Activated CD4-positive, alpha-beta T cell treated with anti-CD3 and anti-CD28 coated beads for 1 hour (primary cell): ENCODE results near the gene RNF167.

Experiments
- DNase-seq: peaks from one replicate; pipeline ENCODE4 v3.0.0-alpha.2; 2020

Gene RNF167

GRCh38 chr17:4939796-4940554 lies at the start of gene RNF167, which contains the start of gene SLC25A11:
Gene RNF167, plus strand, starts transcription at chr17:4940268. Its CDS starts 642 bp downstream, at chr17:4940910.
Gene SLC25A11, minus strand, starts transcription at chr17:4940046. Its CDS starts 136 bp downstream, at chr17:4939910.
- peak; percentile 94 for DNase-seq

- no peak for DNase-seq
Observed at GRCh38 chr17:4891411-4892410, 48.4 kb upstream of the RNF167 start.

GRCh38 chr17:4892499-4893221 lies 47.4 kb upstream of the RNF167 start:
- no peak for DNase-seq

- DNase-seq: no peak
Observed at GRCh38 chr17:4893272-4893671, 46.8 kb upstream of the RNF167 start.

DNA sequence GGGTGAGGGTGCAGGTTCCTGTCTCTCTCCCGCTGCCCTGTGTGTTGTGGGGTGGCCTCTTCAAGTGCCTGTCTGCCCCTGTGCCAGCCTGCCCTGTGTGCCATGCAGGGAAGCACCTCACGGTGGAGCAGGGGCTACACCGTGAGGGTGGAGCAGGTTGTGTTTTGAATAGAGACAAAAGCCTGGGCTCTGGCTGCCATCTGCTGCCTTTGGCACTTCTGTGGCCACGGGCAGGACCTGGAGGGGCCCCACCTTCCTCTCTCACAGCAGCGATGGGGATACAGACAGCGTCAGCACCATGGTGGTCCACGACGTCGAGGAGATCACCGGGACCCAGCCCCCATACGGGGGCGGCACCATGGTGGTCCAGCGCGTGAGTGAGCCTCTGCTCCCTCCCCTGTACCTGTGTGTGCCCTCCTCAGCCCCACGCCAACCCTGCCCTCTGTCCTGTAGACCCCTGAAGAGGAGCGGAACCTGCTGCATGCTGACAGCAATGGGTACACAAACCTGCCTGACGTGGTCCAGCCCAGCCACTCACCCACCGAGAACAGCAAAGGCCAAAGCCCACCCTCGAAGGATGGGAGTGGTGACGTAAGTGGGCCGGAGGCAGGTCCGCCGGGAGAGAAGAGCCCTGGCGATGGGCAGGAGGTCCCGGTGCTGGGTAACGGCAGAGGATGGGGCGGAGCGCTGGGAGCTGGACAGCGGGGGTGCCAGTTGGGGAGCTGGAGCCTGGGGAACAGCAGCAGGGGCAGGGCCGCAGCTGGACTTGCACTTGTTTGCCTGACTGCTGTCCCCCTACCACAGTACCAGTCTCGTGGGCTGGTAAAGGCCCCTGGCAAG lies 46.1 kb upstream of the RNF167 start:
- no peak for DNase-seq

GRCh38 chr17:4895121-4895520 lies 44.9 kb upstream of the RNF167 start:
- no peak for DNase-seq

GRCh38 chr17:4895657-4896331 lies 44.3 kb upstream of the RNF167 start:
- no peak for DNase-seq

DNA sequence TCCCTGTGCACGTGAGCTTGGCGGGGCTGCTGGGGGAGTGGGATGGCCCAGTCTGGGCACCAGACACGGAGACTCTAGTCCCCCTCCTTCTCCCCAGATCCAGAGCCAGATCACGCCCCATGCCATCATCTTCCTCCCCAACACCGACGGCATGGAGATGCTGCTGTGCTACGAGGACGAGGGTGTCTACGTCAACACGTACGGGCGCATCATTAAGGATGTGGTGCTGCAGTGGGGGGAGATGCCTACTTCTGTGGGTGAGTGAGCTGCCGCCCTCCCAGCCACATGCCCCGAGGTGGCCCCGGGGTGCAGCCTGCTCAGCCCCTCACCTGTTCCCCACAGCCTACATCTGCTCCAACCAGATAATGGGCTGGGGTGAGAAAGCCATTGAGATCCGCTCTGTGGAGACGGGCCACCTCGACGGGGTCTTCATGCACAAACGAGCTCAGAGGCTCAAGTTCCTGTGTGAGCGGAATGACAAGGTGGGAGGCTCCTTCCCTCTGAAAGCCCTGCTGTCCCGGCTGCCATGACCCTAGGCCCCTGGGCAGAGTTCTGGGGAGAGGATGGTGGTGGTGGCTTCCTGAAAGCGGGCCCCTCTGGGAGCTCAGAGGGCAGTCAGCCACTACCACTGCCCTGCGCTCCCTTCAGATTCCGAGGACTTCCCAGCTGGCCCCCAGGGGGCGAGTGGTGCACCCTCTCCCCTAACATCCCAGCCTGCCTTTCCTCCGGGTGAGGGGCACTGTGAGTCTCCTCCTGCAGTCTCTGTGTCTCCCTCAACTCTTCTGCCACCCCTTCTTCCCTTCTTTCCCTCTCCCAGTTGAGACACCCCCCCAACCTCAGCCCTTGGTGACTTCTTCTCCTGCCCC lies 43.5 kb upstream of the RNF167 start:
- no peak for DNase-seq

- DNase-seq: no peak
Observed at GRCh38 chr17:4897198-4897687, 42.8 kb upstream of the RNF167 start.

GRCh38 chr17:4897785-4898184 lies 42.3 kb upstream of the RNF167 start:
- no peak for DNase-seq

- DNase-seq: no peak
Observed at GRCh38 chr17:4898351-4898750, 41.7 kb upstream of the RNF167 start.

DNA sequence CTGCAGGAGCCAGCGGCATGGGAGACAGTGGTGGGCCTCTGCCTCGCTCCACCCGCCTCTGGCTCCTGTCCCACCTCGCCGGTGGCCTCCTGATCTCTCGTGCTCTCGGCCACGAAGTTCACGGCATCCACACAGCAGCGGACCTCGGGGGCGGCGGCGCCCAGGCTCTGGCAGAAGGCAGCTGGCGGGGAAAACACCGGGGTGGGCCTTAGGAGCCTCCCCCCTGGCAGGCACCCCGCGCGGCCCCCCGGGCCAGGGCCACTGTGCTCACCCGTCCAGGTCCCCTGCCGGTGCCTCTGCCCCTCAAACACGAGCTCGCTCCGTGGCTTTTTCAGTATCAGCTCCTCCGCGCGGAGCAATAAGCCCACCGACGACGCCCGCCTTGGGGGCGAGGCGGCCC lies 41.1 kb upstream of the RNF167 start:
- no peak for DNase-seq

DNA sequence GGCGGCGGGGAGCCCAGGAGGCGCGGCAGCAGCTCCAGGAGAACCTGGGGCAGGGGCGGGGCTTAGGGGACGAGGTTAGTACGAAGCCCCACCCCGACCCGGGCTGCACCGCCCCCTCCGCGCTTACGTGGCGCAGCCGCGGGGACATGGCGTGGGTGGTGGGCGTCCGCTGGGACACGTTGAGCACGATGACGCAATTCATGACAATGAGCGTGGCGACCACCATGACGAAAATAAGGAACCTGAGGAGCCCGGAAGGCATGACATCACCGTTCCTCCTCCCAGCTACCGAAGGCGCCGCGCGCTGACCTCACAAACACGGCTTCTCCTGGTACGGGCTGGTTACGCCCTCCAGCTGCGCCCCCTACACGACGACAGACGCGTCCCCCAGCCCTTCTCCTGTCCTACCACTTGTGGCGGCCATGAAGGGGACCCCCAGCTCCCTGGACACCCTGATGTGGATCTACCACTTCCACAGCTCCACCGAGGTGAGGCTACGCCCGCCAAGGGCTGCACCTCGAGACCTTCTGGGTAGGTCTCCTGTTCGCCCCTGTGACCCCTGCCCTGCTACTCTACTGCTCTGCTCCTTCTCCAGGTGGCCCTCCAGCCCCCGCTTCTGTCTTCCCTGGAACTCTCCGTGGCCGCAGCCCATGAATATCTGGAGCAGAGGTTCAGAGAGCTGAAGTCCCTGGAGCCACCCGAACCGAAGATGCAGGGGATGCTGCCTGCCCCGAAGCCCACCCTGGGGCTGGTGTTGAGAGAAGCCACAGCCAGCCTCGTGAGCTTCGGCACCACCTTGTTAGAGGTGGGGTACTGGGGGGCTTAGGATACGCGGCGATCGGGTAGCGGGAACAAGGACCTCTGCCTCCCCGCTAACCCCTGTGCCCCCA lies 40.5 kb upstream of the RNF167 start, which contains the start of gene C17orf107:
C17orf107 (plus strand) TSS at position 196 of the 890 bp plus-strand sequence; CDS start at position 423, 227 bp downstream.
- peak; percentile 91 for DNase-seq

DNA sequence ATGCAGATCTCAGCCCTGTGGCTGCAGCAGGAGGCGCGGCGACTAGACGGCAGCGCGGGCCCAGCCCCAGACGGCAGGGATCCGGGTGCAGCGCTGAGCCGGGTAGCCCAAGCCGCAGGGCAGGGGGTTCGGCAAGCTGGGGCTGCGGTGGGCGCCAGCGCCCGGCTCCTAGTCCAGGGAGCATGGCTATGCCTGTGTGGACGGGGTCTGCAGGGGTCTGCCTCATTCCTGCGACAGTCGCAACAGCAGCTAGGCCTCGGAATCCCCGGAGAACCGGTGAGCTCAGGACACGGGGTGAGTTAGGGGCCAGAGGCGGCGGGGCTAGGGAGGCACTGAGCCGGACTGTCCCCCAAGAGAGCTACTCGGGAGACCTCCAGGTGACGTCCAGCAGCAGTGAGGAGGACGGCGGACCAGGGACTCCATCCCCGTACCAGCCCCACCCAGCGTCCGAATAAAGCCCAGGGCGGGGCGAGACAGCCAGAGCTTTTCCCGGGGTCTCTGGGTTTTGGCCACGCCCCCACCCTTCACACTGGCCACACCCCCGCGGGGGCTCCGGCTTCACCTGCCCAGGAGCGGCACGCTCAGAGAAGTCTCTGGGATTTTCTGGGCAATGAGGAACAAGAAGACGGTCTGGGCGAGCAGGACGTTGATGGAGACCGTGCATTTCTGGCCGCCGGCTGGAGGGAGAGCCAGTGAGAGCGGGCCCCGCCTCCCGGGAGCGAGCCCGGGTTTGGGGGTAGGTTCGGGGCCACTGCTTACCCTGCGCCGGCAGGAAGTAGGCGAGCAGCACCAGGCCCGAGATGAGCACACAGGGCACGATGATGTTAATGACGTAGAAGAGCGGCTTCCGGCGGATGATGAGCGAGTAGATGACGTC lies 39.6 kb upstream of the RNF167 start:
- DNase-seq: peak; percentile 46

DNA sequence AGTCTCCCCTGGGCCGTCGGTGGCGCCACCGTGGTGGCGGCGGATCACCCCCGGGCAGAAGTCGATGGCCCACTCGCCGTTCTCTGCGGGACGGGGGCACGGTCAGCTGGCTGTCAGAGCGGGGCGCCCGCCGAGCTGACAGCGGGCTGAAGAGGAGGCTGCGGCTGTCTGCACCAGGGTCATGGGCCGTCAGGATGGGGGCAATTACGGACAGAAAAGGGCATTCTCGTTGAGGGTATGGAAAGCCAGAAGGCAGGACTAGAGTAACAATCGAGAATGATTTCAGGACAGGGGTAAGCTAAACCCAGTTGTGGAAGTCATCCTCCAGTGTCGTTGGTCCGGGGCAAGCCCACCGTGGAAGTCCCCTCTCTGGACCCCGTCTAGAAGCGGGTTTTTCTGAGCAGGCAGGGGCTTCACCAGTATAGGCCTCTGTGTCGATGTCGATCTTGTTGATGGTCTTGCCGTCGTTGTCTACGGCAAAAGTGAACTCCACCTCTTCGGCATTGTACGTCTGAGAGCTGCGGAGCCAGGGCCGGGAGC lies 38.9 kb upstream of the RNF167 start:
- no peak for DNase-seq

DNA sequence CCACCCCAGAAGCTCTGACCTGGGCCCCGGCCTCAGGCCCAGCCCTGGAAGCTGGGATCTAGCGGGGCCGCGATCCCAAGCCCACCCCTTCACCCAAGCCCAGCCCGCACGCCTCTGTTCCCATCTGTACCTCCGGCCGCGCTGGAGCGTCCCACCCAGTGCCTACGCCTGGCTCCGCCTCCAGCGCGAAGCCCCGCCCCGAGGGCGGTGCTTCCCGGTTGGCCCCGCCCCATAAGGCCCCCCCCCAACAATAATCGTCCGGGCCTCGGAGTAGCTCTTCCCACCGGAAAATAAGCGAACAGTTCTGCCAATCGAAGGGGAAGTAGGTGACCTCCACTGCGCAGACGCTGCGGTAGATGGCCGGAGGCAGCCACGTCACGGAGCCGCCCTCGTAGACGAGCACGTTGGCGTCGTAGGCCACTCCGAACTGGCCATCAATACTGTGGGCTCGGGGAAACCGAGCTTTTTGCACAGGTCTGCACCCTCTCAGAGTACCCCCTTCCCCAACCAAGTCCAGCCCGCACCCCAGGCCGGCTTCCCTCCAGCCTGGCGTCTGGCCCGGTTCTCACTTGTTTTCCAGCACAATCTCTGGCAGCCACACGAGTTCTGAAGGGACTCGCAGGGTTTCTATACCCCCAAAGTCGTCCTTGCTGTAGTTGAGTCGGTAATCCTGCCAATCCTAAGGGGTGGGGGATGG lies 38.3 kb upstream of the RNF167 start:
- DNase-seq: no peak

DNA sequence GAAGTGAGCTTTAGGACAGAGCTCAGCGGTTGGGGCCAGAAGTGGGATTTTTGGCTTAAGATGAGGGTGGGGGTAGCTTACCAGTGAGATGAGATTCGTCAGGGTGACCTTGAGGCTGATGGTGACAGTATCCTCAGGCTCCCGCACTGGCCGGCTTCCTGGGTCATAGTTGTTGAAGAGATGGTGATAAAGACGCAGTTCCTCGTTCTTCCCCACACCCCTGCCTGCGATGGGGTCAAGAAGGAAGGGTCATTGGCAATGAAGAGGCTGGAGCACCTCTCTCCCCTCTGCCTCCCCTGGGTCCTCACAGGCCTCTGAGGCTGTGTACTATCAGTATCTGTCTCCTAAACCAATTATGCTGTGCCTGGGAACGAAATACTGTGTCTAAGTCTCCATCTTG lies 37.5 kb upstream of the RNF167 start:
- DNase-seq: no peak
